Left lung (tissue), 14 donors: ENCODE results near the gene AOAH. TPM values are rescaled to one million over a fixed set of nuclear protein-coding genes. Genes with fewer than 3 reads are reported as not detected.

ENCODE experiments used
- ATAC-seq: fragments of 200-7000 bp; cut with Tn5 transposase; one replicate; pipeline ENCODE4 v1.9.1; 2020; ENCODE audit warnings: moderate library complexity
- DNase-seq, 4 donors: peaks; one replicate each; pipeline ENCODE4 v3.0.0-alpha.2; 2013 to 2020
- H3K27ac ChIP-seq, 2 donors: fragments of 200-600 bp; sonication (generic) in 1 of 2; one replicate each; pipeline versions ENCODE4 v1.5.0 to v1.8.0; 2020 to 2021
- H3K27me3 ChIP-seq, 2 donors: fragments of 200-600 bp; sonication (generic) in 1 of 2; one replicate each; pipeline versions ENCODE4 v1.5.0 to v1.8.0; 2020 to 2021
- H3K36me3 ChIP-seq, 2 donors: fragments of 200-600 bp; sonication (generic) in 1 of 2; one replicate each; pipeline versions ENCODE4 v1.5.0 to v1.8.0; 2020 to 2021
- H3K4me1 ChIP-seq, 2 donors: fragments of 200-600 bp; one replicate each; pipeline ENCODE4 v1.8.0; 2021
- H3K4me3 ChIP-seq, 2 donors: fragments of 200-600 bp; sonication (generic) in 1 of 2; one replicate each; pipeline versions ENCODE4 v1.5.0 to v1.8.0; 2020 to 2021; ENCODE audit warnings: mild to moderate bottlenecking in 1 of 2
- H3K9me3 ChIP-seq, 2 donors: fragments of 200-600 bp; sonication (generic) in 1 of 2; one replicate each; pipeline versions ENCODE4 v1.5.0 to v1.8.0; 2020 to 2021
- CTCF ChIP-seq, 2 donors: fragments of 200-600 bp; sonication (generic) in 1 of 2; IDR thresholded peaks; one replicate each; pipeline versions ENCODE4 v1.5.0 to v1.8.0; 2021; ENCODE audit warnings: antibody characterized with exemption in 2 of 2
- intact Hi-C, 2 donors: fragments of 100-400 bp; cut with DNase I; formaldehyde crosslinking; loops; one replicate each; pipeline versions ENCODE4 v1.11.2 to v1.14.2; 2022
- long read RNA-seq, 12 donors: library from polyadenylated mRNA in 2 of 12; unstranded in 2 of 12; transcript quantifications; one replicate each; pipeline ENCODE4 v2.0.0 and lab custom pipeline, GENCODE V29; 2019 to 2026
- polyA plus RNA-seq, 6 donors: library from polyadenylated mRNA; unstranded; fragments of 120-200 nt; gene quantifications; one replicate each; pipeline ENCODE4 v1.2.1, GENCODE V29; 2013; ENCODE audit not compliant: insufficient read length in 6 of 6
- total RNA-seq, 2 donors: library from RNA; stranded (reverse); fragmentation: NEBNext Ultra II Directional; extraction: Animal tissue kit (Norgen Biotek cat#: 25700); gene quantifications; one replicate each; pipeline ENCODE4 v1.2.1, GENCODE V29; 2021
- donor health status: DM: no; HTN: yes; CAD: no.
- donor health status: DM: no; HTN: no; CAD: no.

Gene AOAH
- total RNA-seq = 10 to 100 TPM; 13.4 to 28.2 TPM
- 1 to 10 TPM; 3.9 to 9.2 (median 6.0) TPM for polyA plus RNA-seq
- long read RNA-seq, donor 1, partial matches to known transcripts = 0 of 1 reads
- long read RNA-seq, donor 1, other reads (novel, unspliced or antisense) = 0 of 1 reads
- long read RNA-seq, donor 2 = 0 reads
- long read RNA-seq, donor 3 = 0 reads
- long read RNA-seq, donor 4, partial matches to known transcripts = 1 of 3 reads
- long read RNA-seq, donor 4, other reads (novel, unspliced or antisense) = 0 of 3 reads
- long read RNA-seq, donor 5, partial matches to known transcripts = 0 of 1 reads
- long read RNA-seq, donor 5, other reads (novel, unspliced or antisense) = 0 of 1 reads
- long read RNA-seq, donor 6, partial matches to known transcripts = 0 of 2 reads
- long read RNA-seq, donor 6, other reads (novel, unspliced or antisense) = 0 of 2 reads
- long read RNA-seq, donor 7, partial matches to known transcripts = 0 of 1 reads
- long read RNA-seq, donor 7, other reads (novel, unspliced or antisense) = 0 of 1 reads
- long read RNA-seq, donor 8 = 0 reads
- long read RNA-seq, donor 9 = 0 reads
- long read RNA-seq, donor 10, partial matches to known transcripts = 1 of 4 reads
- long read RNA-seq, donor 10, other reads (novel, unspliced or antisense) = 1 of 4 reads
- long read RNA-seq, donor 11 = 0 reads
- long read RNA-seq, donor 12, partial matches to known transcripts = 0 of 1 reads
- long read RNA-seq, donor 12, other reads (novel, unspliced or antisense) = 0 of 1 reads

- Histone ChIP-seq H3K4me3 (peak within 1 kb of the TSS; percentile 4 to 43), H3K27ac (peak within 1 kb of the TSS; percentile 51 to 87)
- ATAC-seq = peak; percentile 83
Measured at GRCh38 chr7:36723951-36724664, at the start of gene AOAH. Gene AOAH (minus strand): TSS chr7:36724494. CDS start chr7:36724148, 346 bp downstream.

GRCh38 chr7:36766451-36766850 is 42.2 kb upstream of the AOAH start:
- Histone ChIP-seq H3K27ac (no peak overlapping the region), H3K4me3 (no peak overlapping the region), H3K4me1 (no peaks in the 10 kb centered on the region), H3K9me3 (no peaks in the 10 kb centered on the region), H3K36me3 (no peaks in the 10 kb centered on the region), H3K27me3 (no peaks in the 10 kb centered on the region)
- no peak for TF ChIP-seq CTCF (IDR thresholded peaks at IDR 0.05)
- DNase-seq (no peak), ATAC-seq (no peak)
- intact Hi-C loops = no loop called here

More at GRCh38 chr7:36723951-36724664, at the start of gene AOAH:
- peak in 2 of 4 donors; percentile 79 to 87 for DNase-seq
- Histone ChIP-seq H3K36me3 (no peaks in the 10 kb centered on the region), H3K9me3 (peaks cover 0 to 5% of the 10 kb centered on the region in 2 donors), H3K27me3 (no peaks in the 10 kb centered on the region), H3K4me1 (peaks cover 0 to 61% of the 10 kb centered on the region in 2 donors)
- intact Hi-C loops = no loop called here
- TF ChIP-seq CTCF (IDR thresholded peaks at IDR 0.05) = no peak

- Histone ChIP-seq H3K4me3 (no peak overlapping the region), H3K36me3 (no peaks in the 10 kb centered on the region), H3K27me3 (no peaks in the 10 kb centered on the region), H3K4me1 (no peaks in the 10 kb centered on the region), H3K9me3 (no peaks in the 10 kb centered on the region), H3K27ac (no peak overlapping the region)
- peak; percentile 46 for ATAC-seq
- DNase-seq = no peak
- intact Hi-C loops = no loop called here
- TF ChIP-seq CTCF (IDR thresholded peaks at IDR 0.05) = no peak
Measured at GRCh38 chr7:36765605-36766004, 41.3 kb upstream of the AOAH start.

GRCh38 chr7:36764929-36765328 is 40.6 kb upstream of the AOAH start:
- no peak for TF ChIP-seq CTCF (IDR thresholded peaks at IDR 0.05)
- Histone ChIP-seq H3K27me3 (no peaks in the 10 kb centered on the region), H3K36me3 (no peaks in the 10 kb centered on the region), H3K9me3 (no peaks in the 10 kb centered on the region), H3K4me1 (no peaks in the 10 kb centered on the region), H3K4me3 (no peak overlapping the region), H3K27ac (no peak overlapping the region)
- DNase-seq (no peak), ATAC-seq (no peak)
- intact Hi-C loops = no loop called here
